K562 (cell line): ENCODE results near the gene CRYBG2. TPM values are rescaled to one million over a fixed set of nuclear protein-coding genes. Genes with fewer than 3 reads are reported as not detected.

Experiments used
- ATAC-seq: fragments of 200-7000 bp; cut with Tn5 transposase; 3 replicates; pipeline ENCODE4 v1.9.1; 2020; ENCODE audit warnings: moderate library complexity
- BruUV-seq: library from RNA; stranded (reverse); fragments of 400-500 nt; replicated peaks from 2 replicates; lab custom pipeline; 2021; lab: Mats Ljungman, UMichigan
- CTCF ChIA-PET: fragments of 300-600 bp; formaldehyde crosslinking; extraction: SDS; loops from one replicate; lab custom pipeline; 2021; ENCODE audit warnings: low intra/inter-chr PET ratio; lab: Yijun Ruan, JAX
- POLR2A ChIA-PET: fragments of 300-600, 350-650 bp; sonication (Branson Sonifier 250); formaldehyde crosslinking; extraction: SDS; loops from one replicate; lab custom pipeline; 2021; ENCODE audit warnings: antibody characterized with exemption, inconsistent platforms; lab: Yijun Ruan, JAX
- DNase-seq, 4 experiments: peaks; one replicate each; pipeline versions ENCODE4 v3.0.0 to v3.0.0-alpha.2; 2011 to 2018; ENCODE audit warnings: low spot score in 3 of 4, mixed read lengths in 3 of 4; ENCODE audit errors: extremely low read depth in 1 of 4
- FAIRE-seq: peaks from 2 replicates; lab custom pipeline; 2011; peaks lifted over from hg19 to GRCh38; lab: Jason Lieb, UNC
- H2AFZ ChIP-seq: 2 replicates; pipeline ENCODE4 v1.6.0; 2011; ENCODE audit warnings: low read depth, low read length, control low read depth, inconsistent platforms
- H3K27ac ChIP-seq: fragments of 200-600 bp; 3 replicates; pipeline ENCODE4 v1.8.0; 2011; ENCODE audit warnings: low read depth, mild to moderate bottlenecking, control low read depth, inconsistent platforms, low read length, moderate library complexity, mixed read lengths; ENCODE audit errors: extremely low read depth
- H3K27me3 ChIP-seq, 2 experiments: fragments of 300-600 bp in 1 of 2; 2 replicates in 1 of 2; 3 replicates in 1 of 2; pipeline versions ENCODE4 v1.6.0 to v1.8.0; 2011; ENCODE audit warnings: inconsistent platforms in 2 of 2, low read length in 2 of 2, mild to moderate bottlenecking in 1 of 2, mixed read lengths in 1 of 2, moderate library complexity in 1 of 2; ENCODE audit not compliant: control insufficient read depth in 2 of 2, insufficient read depth in 2 of 2
- H3K36me3 ChIP-seq: fragments of 300-600 bp; 3 replicates; pipeline ENCODE4 v1.8.0; 2011; ENCODE audit warnings: mild to moderate bottlenecking, low read length, inconsistent platforms; ENCODE audit not compliant: control insufficient read depth, insufficient read depth
- H3K4me1 ChIP-seq, 2 experiments: fragments of 200-600 bp in 1 of 2; replicated peaks in 1 of 2; 2 replicates in 1 of 2; 3 replicates in 1 of 2; pipeline versions ENCODE4 v1.5.1 to v1.8.0; 2011; ENCODE audit warnings: inconsistent platforms in 2 of 2, low read length in 2 of 2, mild to moderate bottlenecking in 1 of 2, mixed read lengths in 1 of 2, moderate library complexity in 1 of 2; ENCODE audit not compliant: control insufficient read depth in 2 of 2, insufficient read depth in 2 of 2
- H3K4me2 ChIP-seq: 2 replicates; pipeline ENCODE4 v1.6.1; 2011; ENCODE audit warnings: low read length, control low read depth, inconsistent platforms, mixed read lengths; ENCODE audit not compliant: insufficient read depth
- H3K4me3 ChIP-seq: fragments of 200-600 bp; sonication (generic), shearing (Covaris generic); 2 replicates; pipeline ENCODE4 v1.5.1; 2016; ENCODE audit warnings: control low read depth, inconsistent platforms
- H3K79me2 ChIP-seq: fragments of 200-600 bp; 3 replicates; pipeline ENCODE4 v1.8.0; 2011; ENCODE audit warnings: low read length, inconsistent platforms; ENCODE audit not compliant: control insufficient read depth, insufficient read depth
- H3K9ac ChIP-seq, 2 experiments: 2 replicates each; pipeline versions ENCODE4 v1.6.0 to v1.6.1; 2011; ENCODE audit warnings: low read depth in 2 of 2, low read length in 2 of 2, control low read depth in 1 of 2, inconsistent platforms in 1 of 2, mild to moderate bottlenecking in 1 of 2, mixed read lengths in 1 of 2; ENCODE audit not compliant: insufficient read depth in 1 of 2
- H3K9me1 ChIP-seq: one replicate; pipeline ENCODE4 v1.6.0; 2011; ENCODE audit warnings: inconsistent platforms, mild to moderate bottlenecking, low read length, moderate library complexity; ENCODE audit not compliant: control insufficient read depth, insufficient read depth
- H3K9me3 ChIP-seq: replicated peaks from 2 replicates; pipeline ENCODE4 v1.5.1; 2011; ENCODE audit warnings: low read depth, low read length, inconsistent platforms; ENCODE audit not compliant: control insufficient read depth, insufficient read depth
- H4K20me1 ChIP-seq: replicated peaks from 2 replicates; pipeline ENCODE4 v1.6.1; 2011; ENCODE audit warnings: low read length, inconsistent platforms, mixed read lengths; ENCODE audit not compliant: control insufficient read depth, insufficient read depth
- CREM ChIP-seq: IDR thresholded peaks from 2 replicates; pipeline ENCODE4 v1.6.1; 2014; ENCODE audit warnings: antibody characterized with exemption, low read depth
- CSDE1 ChIP-seq, 2 experiments: fragments of 450-650 bp; IDR thresholded peaks; 2 replicates each; pipeline ENCODE4 v1.6.1; 2016; ENCODE audit warnings: mild to moderate bottlenecking in 1 of 2
- CTCFL ChIP-seq: IDR thresholded peaks from 2 replicates; pipeline ENCODE4 v1.6.1; 2011; ENCODE audit warnings: borderline replicate concordance, low read depth, mild to moderate bottlenecking, moderate library complexity, low read length; ENCODE audit not compliant: insufficient read depth, poor library complexity, severe bottlenecking
- ETV1 ChIP-seq: fragments of 450-650 bp; conservative IDR thresholded peaks from 2 replicates; pipeline ENCODE4 v1.6.1; 2016; ENCODE audit warnings: missing genetic modification characterization, control low read depth, low read depth, missing compliant biosample characterization
- GABPA ChIP-seq: fragments of 200-800 bp; sonication (Bioruptor generic); conservative IDR thresholded peaks from 2 replicates; pipeline ENCODE4 v1.6.1; 2016; ENCODE audit warnings: low read depth, missing genetic modification characterization, missing compliant biosample characterization
- HES1 ChIP-seq: fragments of 450-650 bp; IDR thresholded peaks from 2 replicates; pipeline ENCODE4 v1.6.1; 2016; ENCODE audit warnings: low read depth, mild to moderate bottlenecking, moderate library complexity
- HNRNPUL1 ChIP-seq: fragments of 200-400 bp; formaldehyde crosslinking; IDR thresholded peaks from 2 replicates; pipeline ENCODE4 v1.6.1; 2017; ENCODE audit warnings: low read length
- KDM1A ChIP-seq, 2 experiments: fragments of 450-650 bp; IDR thresholded peaks; 2 replicates each; pipeline ENCODE4 v1.6.1; 2016; ENCODE audit warnings: mild to moderate bottlenecking in 2 of 2
- MCM3 ChIP-seq: fragments of 450-650 bp; IDR thresholded peaks from 2 replicates; pipeline ENCODE4 v1.6.1; 2016
- MTA1 ChIP-seq: fragments of 450-650 bp; IDR thresholded peaks from 2 replicates; pipeline ENCODE4 v1.6.1; 2017; ENCODE audit warnings: borderline replicate concordance
- NCOA2 ChIP-seq, 2 experiments: fragments of 450-650 bp; IDR thresholded peaks; 2 replicates each; pipeline ENCODE4 v1.6.1; 2018; ENCODE audit warnings: mild to moderate bottlenecking in 2 of 2, moderate library complexity in 1 of 2; ENCODE audit not compliant: partially characterized antibody in 2 of 2
- POU5F1 ChIP-seq: fragments of 150-350 bp; IDR thresholded peaks from 2 replicates; pipeline ENCODE4 v1.6.1; 2014; ENCODE audit warnings: borderline replicate concordance, low read length, low read depth, mild to moderate bottlenecking; ENCODE audit not compliant: partially characterized antibody
- SMARCA5 ChIP-seq: fragments of 450-650 bp; IDR thresholded peaks from 2 replicates; pipeline ENCODE4 v1.6.1; 2016
- ZBTB17 ChIP-seq: fragments of 450-650 bp; formaldehyde crosslinking; IDR thresholded peaks from 2 replicates; pipeline ENCODE4 v1.4.0; 2020; ENCODE audit warnings: mild to moderate bottlenecking
- ZBTB33 ChIP-seq: sonication (generic); formaldehyde crosslinking; IDR thresholded peaks from 2 replicates; pipeline ENCODE4 v1.8.1; 2023; ENCODE audit warnings: mild to moderate bottlenecking, missing genetic modification reagents
- ZNF436 ChIP-seq: fragments of 250-450, 450-650 bp; sonication (Bioruptor Pico); formaldehyde crosslinking; IDR thresholded peaks from 2 replicates; pipeline ENCODE4 v1.7.0; 2020; ENCODE audit warnings: mild to moderate bottlenecking
- ZNF561 ChIP-seq: fragments of 450-650 bp; formaldehyde crosslinking; conservative IDR thresholded peaks from 2 replicates; pipeline ENCODE4 v1.4.0; 2020; ENCODE audit warnings: mild to moderate bottlenecking, moderate library complexity
- ZNF583 ChIP-seq: fragments of 250-450 bp; sonication (Bioruptor Pico); IDR thresholded peaks from 2 replicates; pipeline ENCODE4 v1.4.0; 2020
- WGBS: fragments of 100-300 bp; shearing (Covaris generic); methylation state at CpG from one replicate; pipeline ENCODE4 v1.1.6; 2016; ENCODE audit warnings: low coverage, mixed read lengths; ENCODE audit not compliant: insufficient coverage; ENCODE audit errors: missing lambda C conversion rate; 5-methylcytosine and 5-hydroxymethylcytosine counted together
- in situ Hi-C: fragments of 300-500 bp; cut with MboI; formaldehyde crosslinking; loops from 4 replicates; pipeline ENCODE4 v1.15.0; 2018; ENCODE audit warnings: inconsistent platforms, mixed read lengths
- intact Hi-C: fragments of 100-400 bp; cut with micrococcal nuclease; formaldehyde crosslinking; loops from 2 replicates; pipeline ENCODE4 v1.14.2; 2022
- polyA plus RNA-seq, 8 experiments: library from polyadenylated mRNA; depleted of rRNA in 4 of 8; stranded (reverse) in 5 of 8; unstranded in 3 of 8; fragments of >200 nt; fragmentation: Nextera tagmentation in 2 of 8; fragmentation: Illumina TruSeq in 1 of 8; extraction: Ambion mirVana in 2 of 8; extraction: Trizol in 1 of 8; gene quantifications; 2 replicates each; pipeline versions ENCODE4 v1.2.1 to v1.2.3, GENCODE V29; 2011 to 2014; ENCODE audit warnings: inconsistent platforms in 1 of 8, missing spikeins in 1 of 8
- total RNA-seq, 7 experiments: library from RNA; depleted of rRNA in 6 of 7; stranded (reverse); fragments of >200 nt in 6 of 7; fragmentation: Illumina TruSeq in 2 of 7; extraction: Trizol in 2 of 7; gene quantifications; 2 replicates each; pipeline versions ENCODE4 v1.2.1 to v1.2.3, GENCODE V29; 2011 to 2021; ENCODE audit warnings: low replicate concordance in 1 of 7

Gene CRYBG2
- total and polyA plus RNA-seq, 9 of the 15 experiments (the other 6 are each of a cell fraction or from before 2014, with no cell fraction given): 0.39 to 8.5 (median 3.7) TPM

GRCh38 chr1:26321315-26322041, 32.5 kb downstream of the CRYBG2 start:
- peak; percentile 89 to 94 (median 90) for DNase-seq
- no peak overlapping the region for H3K4me3 ChIP-seq
- intact Hi-C loops: loop anchor here (1.0 to 5.0 kb wide), 6 partner anchors 36 to 209 kb away; partner anchors contain the start of genes CATSPER4 and PDIK1L
- H3K9me3 ChIP-seq: no peaks in the 10 kb centered on the region
- no peaks in the 10 kb centered on the region for H4K20me1 ChIP-seq
- H3K4me1 ChIP-seq: peaks cover 39 to 52% of the 10 kb centered on the region in 2 experiments
- H3K36me3 ChIP-seq: peaks cover 19% of the 10 kb centered on the region; the same call in 2 of the 3 replicates
- no peaks in the 10 kb centered on the region for H3K9me1 ChIP-seq
- H3K27me3 ChIP-seq: no peaks in the 10 kb centered on the region
- H3K79me2 ChIP-seq: peaks cover 2% of the 10 kb centered on the region; the same call in 1 of the 3 replicates
- 0 out of 2 replicates have a peak overlapping the region, but pooled peaks have one; percentile 41 for H3K4me2 ChIP-seq
- no TSS peak for BruUV-seq
- CTCF ChIA-PET: interaction anchor here (0.5 to 4.4 kb wide), 8 partner anchors 35 to 233 kb away, joined by 3 to 31 read pairs (median 6); no protein-coding TSS in a partner anchor
- in situ Hi-C loops: loop anchor here (5.0 kb wide), 1 partner anchor 34 kb away; no protein-coding TSS in a partner anchor
- WGBS: 12% methylated on average over 16 of the region's 16 CpGs
- peak; percentile 93 for FAIRE-seq
- H3K9ac ChIP-seq: peak overlapping the region in 1 of 2 experiments; percentile 65; a peak in 2 of 4 replicates
- no peak overlapping the region for H3K27ac ChIP-seq
- POLR2A ChIA-PET: interaction anchor here (0.5 to 2.8 kb wide), 16 partner anchors 10 to 294 kb away, joined by 3 to 19 read pairs (median 4); partner anchors contain the start of gene SH3BGRL3
- peak; percentile 87 for ATAC-seq
- H2AFZ ChIP-seq: peak overlapping the region; percentile 79
- TF ChIP-seq ZBTB33 (CRISPR knock-in tag) (no peak), ZBTB17 (CRISPR knock-in tag) (0 out of 2 replicates have a peak, but pooled peaks have one; percentile 28), NCOA2 (IDR thresholded peaks at IDR 0.05; ENCODE audit: partially characterized antibody in 2 of 2) (no peak), ETV1 (tag) (no peak), MCM3 (no peak), HNRNPUL1 (no peak), POU5F1 (no peak), HES1 (no peak), ZNF561 (CRISPR knock-in tag) (no peak), MTA1 (no peak), KDM1A (IDR thresholded peaks at IDR 0.05) (no peak), SMARCA5 (no peak), ZNF436 (no peak), ZNF583 (peak; percentile 49), CSDE1 (IDR thresholded peaks at IDR 0.05) (no peak), GABPA (tag) (no peak), CTCFL (no peak), CREM (peak; percentile 56)
